ENCODE results near the gene LCLAT1.

LCLAT1 gene

GRCh38 chr2:30680121-30680520, 233.1 kb downstream of the LCLAT1 start:
- no peak for DNase-seq

- DNase-seq: no peak
These were observed 234.0 kb downstream of the LCLAT1 start for GRCh38 chr2:30681022-30681421.

DNA sequence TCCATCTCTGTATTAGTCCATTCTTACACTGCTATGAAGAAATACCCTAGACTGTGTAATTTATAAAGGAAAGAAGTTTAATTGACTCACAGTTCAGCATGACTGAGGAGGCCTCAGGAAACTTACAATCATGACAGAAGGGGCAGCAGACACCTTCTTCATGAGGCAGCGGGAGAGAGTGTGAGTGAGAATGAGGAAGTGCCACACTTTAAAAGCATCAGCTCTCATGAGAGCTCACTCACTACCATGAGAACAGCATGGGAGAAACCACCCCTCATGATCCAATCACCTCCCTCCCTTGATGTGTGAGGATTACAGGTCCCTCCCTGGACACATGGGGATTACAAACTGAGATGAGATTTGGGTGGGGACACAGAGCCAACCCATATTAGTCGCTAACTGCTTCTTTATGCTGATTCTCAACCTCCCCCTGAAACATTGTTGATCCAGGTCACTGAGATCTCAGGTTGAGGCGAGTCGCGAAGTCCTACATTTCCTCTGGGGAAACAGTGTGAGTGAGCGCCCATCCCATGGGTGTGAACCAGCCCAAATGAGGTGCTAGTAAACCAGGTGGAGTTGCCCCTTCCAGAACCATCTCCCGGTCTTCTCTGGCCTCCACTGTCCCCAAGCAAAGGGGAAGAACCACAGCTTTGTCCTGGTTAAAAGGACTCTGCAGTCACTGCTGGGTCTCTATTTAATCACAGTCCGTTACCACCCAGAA, 236.3 kb downstream of the LCLAT1 start:
- no peak for DNase-seq

GRCh38 chr2:30684026-30684425, 237.0 kb downstream of the LCLAT1 start:
- DNase-seq: no peak

DNA sequence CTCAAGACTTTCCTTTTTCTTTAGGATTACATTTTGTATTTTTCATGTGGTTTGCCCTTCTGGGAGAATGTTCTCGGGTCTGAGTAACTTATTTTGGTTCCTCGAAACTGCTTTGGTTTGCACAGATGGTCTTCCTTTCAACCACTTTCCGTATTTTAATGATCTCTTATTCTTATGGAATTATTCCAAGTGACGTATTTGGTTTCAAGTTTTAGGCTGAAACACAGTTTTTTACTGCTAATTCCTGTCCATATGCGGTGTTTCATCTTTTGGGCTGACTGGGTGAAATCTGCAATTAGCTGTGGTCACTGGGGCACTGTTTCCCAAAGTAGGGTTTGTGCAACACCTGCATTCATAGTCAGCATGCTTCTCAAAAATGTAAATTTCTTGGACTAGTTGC, 237.5 kb downstream of the LCLAT1 start:
- DNase-seq: no peak

GRCh38 chr2:30684996-30685395, 237.9 kb downstream of the LCLAT1 start:
- DNase-seq: no peak

DNA sequence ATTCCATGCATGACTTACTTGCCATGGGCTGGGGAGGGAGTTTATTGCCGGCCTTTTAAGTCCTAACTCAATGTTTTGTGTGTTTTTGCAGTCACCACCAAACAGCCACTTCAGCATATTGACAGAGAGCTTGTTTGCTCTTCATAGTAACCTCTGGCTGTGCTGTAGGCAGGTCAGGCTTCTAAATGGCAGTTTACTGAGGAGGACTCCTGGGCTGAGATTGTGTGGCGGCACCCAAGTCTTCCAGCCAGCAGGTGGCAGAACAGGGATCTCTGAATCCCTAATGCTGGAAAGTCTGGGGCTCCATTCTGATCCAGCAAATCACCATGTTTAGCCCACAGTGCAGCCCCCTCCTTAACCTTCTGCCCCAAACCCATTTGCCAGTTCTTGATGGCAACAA, 239.0 kb downstream of the LCLAT1 start:
- no peak for DNase-seq

DNA sequence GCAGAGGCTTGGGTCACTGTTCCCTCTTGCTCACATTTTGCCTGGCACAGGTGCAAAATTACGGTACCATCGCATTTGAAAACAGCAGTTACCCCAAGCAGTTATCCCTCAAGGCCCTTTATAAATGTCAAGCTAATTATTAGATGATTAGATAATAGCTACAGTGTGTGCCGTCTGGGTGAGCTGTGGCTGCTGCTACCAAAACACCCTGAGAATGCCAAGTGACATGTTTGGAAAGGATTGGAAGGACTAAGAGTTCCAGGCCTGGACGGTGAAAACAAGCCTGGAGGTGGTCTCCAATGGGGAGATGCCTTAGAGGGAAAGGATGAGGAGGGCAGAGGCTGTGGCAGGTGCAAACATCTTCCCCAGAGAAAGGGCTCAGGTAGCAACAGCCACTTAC, 239.6 kb downstream of the LCLAT1 start:
- DNase-seq: no peak

DNA sequence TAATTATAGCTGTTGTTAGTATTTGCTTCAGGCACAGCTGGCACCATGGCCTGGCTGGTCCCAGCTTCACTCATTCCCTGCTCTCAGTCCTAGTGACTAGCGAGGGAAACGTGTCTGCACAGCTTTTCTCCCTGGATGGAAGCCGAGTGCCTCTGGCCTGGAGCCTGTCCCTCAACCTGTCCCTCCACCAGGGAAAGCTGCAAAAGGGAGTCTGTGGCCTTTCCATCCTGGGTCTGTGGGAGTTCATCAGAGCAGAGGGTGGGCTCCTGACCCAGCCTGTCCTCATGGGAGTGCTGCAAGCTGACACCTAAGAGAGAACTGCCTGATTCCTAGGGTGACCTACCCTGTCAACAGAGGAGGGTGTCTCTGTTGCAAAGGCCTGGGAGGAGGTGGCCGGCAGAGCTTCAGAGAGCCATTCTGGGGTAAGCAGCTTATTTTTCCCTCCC, 241.9 kb downstream of the LCLAT1 start:
- DNase-seq: no peak

GRCh38 chr2:30689496-30690125, 242.6 kb downstream of the LCLAT1 start:
- DNase-seq: no peak

- no peak for DNase-seq
These were observed 243.1 kb downstream of the LCLAT1 start for GRCh38 chr2:30690126-30690561.

- no peak for DNase-seq
These were observed 244.3 kb downstream of the LCLAT1 start for GRCh38 chr2:30691091-30691947.

DNA sequence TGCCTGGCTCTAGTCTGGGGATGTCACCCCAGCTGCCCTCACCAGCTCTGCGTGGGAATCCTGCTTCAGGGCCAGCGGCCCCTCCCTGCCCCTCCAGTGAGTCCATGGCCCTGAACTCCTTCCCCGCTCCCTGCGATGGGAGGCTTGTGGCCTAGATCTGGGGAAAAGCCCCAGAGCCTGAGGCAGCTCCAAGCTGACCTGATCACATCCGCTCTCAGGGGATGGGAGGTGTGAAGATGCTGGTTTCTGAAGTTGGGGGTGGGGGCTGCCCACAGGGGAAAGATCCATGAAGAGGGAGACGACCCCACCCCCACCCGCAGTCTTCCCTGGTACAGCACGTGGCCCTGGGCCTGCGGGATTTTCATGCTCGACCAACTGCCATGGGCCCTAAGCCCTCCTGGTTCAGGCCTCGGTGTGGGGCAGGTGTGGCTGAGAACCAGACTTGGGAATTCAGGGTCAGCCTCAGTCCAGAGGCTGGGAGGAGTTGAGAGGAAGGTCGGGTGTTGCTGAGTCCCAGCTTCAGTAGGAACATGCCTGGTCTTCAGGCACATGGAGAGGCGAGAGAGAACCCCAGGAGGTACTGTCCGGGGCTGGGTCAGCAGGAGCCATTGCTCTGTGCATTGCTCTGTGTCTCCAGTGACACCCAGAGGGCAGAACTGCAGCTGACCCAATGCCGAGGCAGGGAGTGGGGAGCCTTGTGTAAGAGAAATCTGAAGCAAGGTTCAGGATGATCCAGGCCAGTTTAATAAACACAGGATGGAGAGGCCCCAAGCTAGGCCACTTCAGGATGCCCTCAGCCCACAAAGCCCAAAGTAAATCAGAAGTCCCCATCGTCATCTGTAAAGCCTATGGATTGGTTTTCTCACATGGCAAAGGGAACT, 245.1 kb downstream of the LCLAT1 start:
- no peak for DNase-seq

DNA sequence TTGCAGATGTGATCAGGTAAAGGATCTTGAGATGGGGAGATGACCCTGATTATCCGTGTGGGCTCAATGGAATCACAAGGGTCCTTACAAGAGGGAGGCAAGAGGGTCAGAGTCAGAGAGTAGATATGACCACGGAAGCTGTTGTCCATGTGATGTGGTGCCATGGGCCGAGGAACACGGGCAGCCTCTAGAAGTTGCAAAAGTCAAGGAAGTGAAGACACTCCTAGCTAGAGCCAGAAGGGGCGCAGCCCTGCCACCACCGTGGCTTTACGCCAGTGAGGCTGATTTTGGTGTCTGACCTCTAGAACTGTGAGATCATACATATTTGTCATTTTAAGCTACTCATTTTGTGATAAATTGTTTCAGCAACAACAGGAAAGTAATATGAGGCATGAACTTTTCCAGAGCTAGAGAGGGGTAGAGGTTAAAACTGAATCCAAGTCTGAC, 245.8 kb downstream of the LCLAT1 start:
- DNase-seq: no peak
